ENCODE measurements around the gene MAGEL2. TPM values are rescaled to one million over a fixed set of nuclear protein-coding genes. Genes with fewer than 3 reads are reported as not detected.

The MAGEL2 gene
- total RNA-seq, 1 donor from 2014 or later: 4.5 TPM

DNA sequence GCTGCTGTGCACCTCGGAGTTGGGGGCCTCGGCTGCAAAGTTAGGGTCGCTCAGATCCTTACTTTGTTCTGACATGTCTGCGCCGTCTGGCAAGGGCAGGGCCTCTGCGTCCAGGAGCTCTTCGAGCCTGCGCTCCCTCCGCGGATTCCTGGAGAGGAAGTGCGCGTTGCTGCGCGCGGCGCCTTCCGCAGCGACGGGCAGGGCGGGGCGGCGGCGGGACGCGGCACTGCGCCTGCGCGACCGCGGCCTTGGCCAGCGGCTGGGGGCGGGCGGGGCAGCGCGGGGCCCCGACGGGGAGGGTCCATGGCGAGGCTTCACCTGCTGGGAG is 39.4 kb upstream of the MAGEL2 start, which contains the start of gene NDN:
NDN (minus strand) TSS at position 163 of the 328 bp plus-strand sequence; CDS start at position 75, 88 bp downstream.
- H3K9me3 Mint-ChIP-seq (ENCODE audit: unreplicated experiment): peaks cover 9% of the 10 kb centered on the region
- peak within 1 kb of the TSS; percentile 89 for H3K4me3 Mint-ChIP-seq (ENCODE audit: unreplicated experiment)
- TF ChIP-seq, protein P1, sequence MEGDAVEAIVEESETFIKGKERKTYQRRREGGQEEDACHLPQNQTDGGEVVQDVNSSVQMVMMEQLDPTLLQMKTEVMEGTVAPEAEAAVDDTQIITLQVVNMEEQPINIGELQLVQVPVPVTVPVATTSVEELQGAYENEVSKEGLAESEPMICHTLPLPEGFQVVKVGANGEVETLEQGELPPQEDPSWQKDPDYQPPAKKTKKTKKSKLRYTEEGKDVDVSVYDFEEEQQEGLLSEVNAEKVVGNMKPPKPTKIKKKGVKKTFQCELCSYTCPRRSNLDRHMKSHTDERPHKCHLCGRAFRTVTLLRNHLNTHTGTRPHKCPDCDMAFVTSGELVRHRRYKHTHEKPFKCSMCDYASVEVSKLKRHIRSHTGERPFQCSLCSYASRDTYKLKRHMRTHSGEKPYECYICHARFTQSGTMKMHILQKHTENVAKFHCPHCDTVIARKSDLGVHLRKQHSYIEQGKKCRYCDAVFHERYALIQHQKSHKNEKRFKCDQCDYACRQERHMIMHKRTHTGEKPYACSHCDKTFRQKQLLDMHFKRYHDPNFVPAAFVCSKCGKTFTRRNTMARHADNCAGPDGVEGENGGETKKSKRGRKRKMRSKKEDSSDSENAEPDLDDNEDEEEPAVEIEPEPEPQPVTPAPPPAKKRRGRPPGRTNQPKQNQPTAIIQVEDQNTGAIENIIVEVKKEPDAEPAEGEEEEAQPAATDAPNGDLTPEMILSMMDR (IDR thresholded peaks at IDR 0.05; ENCODE audit: unreplicated experiment): no peak
- H3K27me3 Mint-ChIP-seq (ENCODE audit: unreplicated experiment): peaks cover 1% of the 10 kb centered on the region
- DNase-seq (ENCODE audit: low spot score): peak; percentile 68
- no peaks in the 10 kb centered on the region for H3K4me1 Mint-ChIP-seq (ENCODE audit: unreplicated experiment)
- peaks cover 9% of the 10 kb centered on the region for H3K36me3 Mint-ChIP-seq (ENCODE audit: low read depth, unreplicated experiment)
- H3K27ac Mint-ChIP-seq (ENCODE audit: unreplicated experiment): no peak within 1 kb of the TSS

DNA sequence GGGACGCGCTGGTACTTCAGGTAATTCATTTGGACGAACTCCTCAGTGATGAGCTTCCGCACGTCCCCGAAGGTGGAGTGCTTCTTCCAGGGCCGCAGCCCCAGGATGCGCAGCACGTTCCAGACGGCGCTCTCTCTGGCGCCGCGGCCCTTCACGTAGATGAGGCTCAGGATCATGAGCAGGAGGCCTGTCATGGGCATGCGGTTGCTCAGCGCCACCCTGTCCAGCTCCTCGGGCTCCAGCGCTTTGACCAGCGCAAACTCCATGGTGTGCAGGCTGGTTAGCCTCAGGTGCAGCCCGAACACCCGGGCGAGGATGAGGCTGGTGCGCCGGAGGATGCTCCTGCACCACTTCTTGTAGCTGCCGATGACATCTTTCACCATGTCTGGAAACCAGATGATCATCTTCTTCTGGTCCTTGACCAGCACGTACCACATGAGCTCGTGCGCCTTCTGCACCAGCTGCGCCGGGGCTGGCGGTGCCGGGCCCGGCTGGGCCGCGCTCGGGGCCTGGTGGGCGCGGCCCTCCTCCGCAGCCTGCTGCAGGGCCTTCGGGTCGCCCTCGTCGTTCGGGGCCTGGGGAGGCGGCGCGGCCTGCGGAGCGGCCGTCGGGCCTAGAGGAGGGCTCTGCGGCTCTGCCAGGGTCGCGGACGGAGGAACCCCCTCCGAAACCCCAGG is 38.9 kb upstream of the MAGEL2 start:
- peaks cover 9% of the 10 kb centered on the region for H3K36me3 Mint-ChIP-seq (ENCODE audit: low read depth, unreplicated experiment)
- no peaks in the 10 kb centered on the region for H3K4me1 Mint-ChIP-seq (ENCODE audit: unreplicated experiment)
- H3K4me3 Mint-ChIP-seq (ENCODE audit: unreplicated experiment): peak overlapping the region; percentile 62
- TF ChIP-seq, protein P1 (IDR thresholded peaks at IDR 0.05; ENCODE audit: unreplicated experiment): no peak
- peaks cover 9% of the 10 kb centered on the region for H3K9me3 Mint-ChIP-seq (ENCODE audit: unreplicated experiment)
- peaks cover 1% of the 10 kb centered on the region for H3K27me3 Mint-ChIP-seq (ENCODE audit: unreplicated experiment)
- H3K27ac Mint-ChIP-seq (ENCODE audit: unreplicated experiment): no peak overlapping the region
- peak; percentile 21 for DNase-seq (ENCODE audit: low spot score)

DNA sequence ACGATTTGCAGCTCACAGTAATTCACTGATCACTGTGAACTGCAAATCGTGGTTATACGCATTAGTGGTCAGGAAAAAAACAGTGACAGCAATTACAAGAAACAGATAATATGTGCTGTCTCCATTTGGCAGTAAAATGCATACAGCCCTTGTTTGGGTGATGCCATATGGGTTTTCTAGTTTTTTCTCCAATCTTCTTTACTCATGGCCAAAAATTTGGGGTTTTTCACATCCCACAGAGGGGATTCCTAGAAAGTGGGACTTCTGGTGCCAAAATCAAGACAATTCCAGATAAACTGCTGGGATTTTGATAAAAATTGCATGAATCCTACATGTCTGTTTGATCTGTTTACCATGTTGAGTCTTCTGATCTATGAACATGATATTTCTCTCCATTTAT is 23.8 kb upstream of the MAGEL2 start:
- Mint-ChIP-seq H3K4me1 (ENCODE audit: unreplicated experiment) (no peaks in the 10 kb centered on the region), H3K27ac (ENCODE audit: unreplicated experiment) (no peak overlapping the region), H3K36me3 (ENCODE audit: low read depth, unreplicated experiment) (no peaks in the 10 kb centered on the region), H3K27me3 (ENCODE audit: unreplicated experiment) (no peaks in the 10 kb centered on the region), H3K4me3 (ENCODE audit: unreplicated experiment) (no peak overlapping the region), H3K9me3 (ENCODE audit: unreplicated experiment) (no peaks in the 10 kb centered on the region)
- TF ChIP-seq, protein P1 (IDR thresholded peaks at IDR 0.05; ENCODE audit: unreplicated experiment): no peak
- DNase-seq (ENCODE audit: low spot score): no peak

DNA sequence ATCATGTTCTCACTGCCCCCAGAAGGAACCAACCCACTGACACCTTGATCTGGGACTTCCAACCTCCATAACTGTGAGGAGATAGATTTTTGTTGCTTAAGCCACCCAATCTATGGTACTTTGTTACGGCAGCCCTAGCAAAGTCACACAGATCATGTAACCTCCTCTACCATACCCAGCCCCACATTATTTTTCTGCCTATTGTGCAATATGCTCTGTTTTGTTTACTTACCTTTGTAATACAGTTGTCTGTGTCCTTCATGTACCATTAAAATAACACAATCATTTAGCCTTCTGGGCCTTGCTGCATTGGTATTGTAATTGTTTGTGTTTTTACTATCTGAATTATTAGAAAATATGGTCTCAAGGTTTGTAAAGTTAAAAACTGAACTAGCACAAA is 23.3 kb upstream of the MAGEL2 start:
- Mint-ChIP-seq H3K36me3 (ENCODE audit: low read depth, unreplicated experiment) (no peaks in the 10 kb centered on the region), H3K9me3 (ENCODE audit: unreplicated experiment) (no peaks in the 10 kb centered on the region), H3K27ac (ENCODE audit: unreplicated experiment) (no peak overlapping the region), H3K27me3 (ENCODE audit: unreplicated experiment) (no peaks in the 10 kb centered on the region), H3K4me1 (ENCODE audit: unreplicated experiment) (no peaks in the 10 kb centered on the region), H3K4me3 (ENCODE audit: unreplicated experiment) (no peak overlapping the region)
- DNase-seq (ENCODE audit: low spot score): no peak
- TF ChIP-seq, protein P1 (IDR thresholded peaks at IDR 0.05; ENCODE audit: unreplicated experiment): no peak

DNA sequence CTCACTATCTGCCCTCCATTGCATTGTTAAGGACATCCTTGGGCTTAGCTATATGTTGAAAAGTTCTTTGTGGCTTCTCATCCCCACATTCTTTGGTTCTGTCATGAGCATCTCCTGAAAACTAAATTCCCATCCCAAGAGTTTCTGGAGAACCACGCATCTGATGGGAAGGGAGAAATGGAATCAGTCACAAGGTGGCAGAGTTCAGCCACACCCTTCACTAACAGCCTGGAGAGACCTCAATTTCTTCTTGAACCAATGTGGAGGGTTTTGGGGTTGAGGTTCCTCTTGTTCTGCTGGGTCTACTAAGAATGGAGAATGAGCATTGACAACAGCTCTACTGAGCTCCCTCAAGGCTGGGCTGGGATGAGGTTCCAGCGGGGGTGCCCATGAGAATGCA is 15.6 kb upstream of the MAGEL2 start:
- H3K27ac Mint-ChIP-seq (ENCODE audit: unreplicated experiment): no peak overlapping the region
- no peak overlapping the region for H3K4me3 Mint-ChIP-seq (ENCODE audit: unreplicated experiment)

More for the DNA sequence above, 15.6 kb upstream of the MAGEL2 start:
- no peaks in the 10 kb centered on the region for H3K36me3 Mint-ChIP-seq (ENCODE audit: low read depth, unreplicated experiment)
- DNase-seq (ENCODE audit: low spot score): no peak
- TF ChIP-seq, protein P1 (IDR thresholded peaks at IDR 0.05; ENCODE audit: unreplicated experiment): no peak
- no peaks in the 10 kb centered on the region for H3K4me1 Mint-ChIP-seq (ENCODE audit: unreplicated experiment)
- H3K27me3 Mint-ChIP-seq (ENCODE audit: unreplicated experiment): peaks cover 2% of the 10 kb centered on the region
- no peaks in the 10 kb centered on the region for H3K9me3 Mint-ChIP-seq (ENCODE audit: unreplicated experiment)
